AG04449 (cell line): ENCODE measurements around the gene CCS.

Experiments used
- CTCF ChIA-PET: fragments of 350-600 bp; formaldehyde crosslinking; extraction: SDS; loops from one replicate; lab custom pipeline; 2021; ENCODE audit warnings: antibody characterized with exemption; lab: Yijun Ruan, JAX
- POLR2A ChIA-PET: fragments of 400-600, 350-600 bp; formaldehyde crosslinking; extraction: SDS; loops from one replicate; lab custom pipeline; 2020; ENCODE audit warnings: antibody characterized with exemption, inconsistent platforms; lab: Yijun Ruan, JAX
- DNase-seq: peaks from one replicate; pipeline ENCODE4 v3.0.0-alpha.2; 2010; ENCODE audit warnings: low read depth, low spot score
- H3K4me3 ChIP-seq: 2 replicates; pipeline ENCODE4 v1.5.1; 2011; ENCODE audit warnings: low read depth, mild to moderate bottlenecking, control low read depth, low read length
- CTCF ChIP-seq: IDR thresholded peaks from one replicate; pipeline ENCODE4 v1.5.1; 2011; ENCODE audit warnings: mild to moderate bottlenecking, moderate library complexity, low read length, control low read depth, inconsistent platforms; ENCODE audit not compliant: insufficient read depth; ENCODE audit errors: missing control alignments

The CCS gene

GRCh38 chr11:66563832-66564231, 29.2 kb upstream of the CCS start:
- DNase-seq, result no peak
- CTCF ChIA-PET, result interaction anchor here (1.0 to 1.5 kb wide), 2 partner anchors 16 to 115 kb away, joined by 3 read pairs; no protein-coding TSS in a partner anchor
- H3K4me3 ChIP-seq, result no peak overlapping the region
- TF ChIP-seq CTCF, result no peak
- POLR2A ChIA-PET, result interaction anchor here (0.7 kb wide), 2 partner anchors 18 to 115 kb away, joined by 3 read pairs; partner anchors contain the start of gene ZDHHC24

GRCh38 chr11:66564538-66564937, 28.4 kb upstream of the CCS start:
- H3K4me3 ChIP-seq, result no peak overlapping the region
- POLR2A ChIA-PET, result no interaction called here
- no peak for DNase-seq
- TF ChIP-seq CTCF, result no peak
- CTCF ChIA-PET, result interaction anchor here (0.9 to 1.5 kb wide), 2 partner anchors 15 to 115 kb away, joined by 3 to 4 read pairs; no protein-coding TSS in a partner anchor

- no peak for DNase-seq
- H3K4me3 ChIP-seq, result no peak overlapping the region
- ChIA-PET POLR2A (no interaction called here), CTCF (interaction anchor here (0.9 kb wide), 1 partner anchor 114 kb away, joined by 4 read pairs; no protein-coding TSS in a partner anchor)
- TF ChIP-seq CTCF, result no peak
These were observed 28.0 kb upstream of the CCS start for GRCh38 chr11:66564984-66565383.

- DNase-seq, result no peak
- ChIA-PET POLR2A (no interaction called here), CTCF (interaction anchor here (1.0 to 5.6 kb wide), 4 partner anchors 9 to 26 kb away, joined by 3 to 46 read pairs (median 9); partner anchors contain the start of genes CCDC87 and CCS)
- no peak for TF ChIP-seq CTCF
- H3K4me3 ChIP-seq, result no peak overlapping the region
These were observed 26.8 kb upstream of the CCS start for GRCh38 chr11:66566221-66566620.

- peak overlapping the region; percentile 57 for H3K4me3 ChIP-seq
- CTCF ChIA-PET, result interaction anchor here (2.4 to 5.6 kb wide), 3 partner anchors 11 to 111 kb away, joined by 9 to 46 read pairs (median 15); partner anchors contain the start of genes CCDC87, CCS and RBM4B
- POLR2A ChIA-PET, result interaction anchor here (0.6 kb wide), 1 partner anchor 52 kb away, joined by 3 read pairs; no protein-coding TSS in a partner anchor
These were observed 25.2 kb upstream of the CCS start for GRCh38 chr11:66567787-66568123.

More at GRCh38 chr11:66567787-66568123, 25.2 kb upstream of the CCS start:
- TF ChIP-seq CTCF, result no peak
- no peak for DNase-seq
